HG03571 (cell line): ENCODE data around the gene ARRDC2.

Experiments used
- ATAC-seq: cut with Tn5 transposase; IDR thresholded peaks from one replicate; pipeline ENCODE4 v1.9.1; 2021; ENCODE audit not compliant: unreplicated experiment

ARRDC2 gene

GRCh38 chr19:18057557-18057956 lies 49.6 kb downstream of the ARRDC2 start:
- ATAC-seq: no peak

DNA sequence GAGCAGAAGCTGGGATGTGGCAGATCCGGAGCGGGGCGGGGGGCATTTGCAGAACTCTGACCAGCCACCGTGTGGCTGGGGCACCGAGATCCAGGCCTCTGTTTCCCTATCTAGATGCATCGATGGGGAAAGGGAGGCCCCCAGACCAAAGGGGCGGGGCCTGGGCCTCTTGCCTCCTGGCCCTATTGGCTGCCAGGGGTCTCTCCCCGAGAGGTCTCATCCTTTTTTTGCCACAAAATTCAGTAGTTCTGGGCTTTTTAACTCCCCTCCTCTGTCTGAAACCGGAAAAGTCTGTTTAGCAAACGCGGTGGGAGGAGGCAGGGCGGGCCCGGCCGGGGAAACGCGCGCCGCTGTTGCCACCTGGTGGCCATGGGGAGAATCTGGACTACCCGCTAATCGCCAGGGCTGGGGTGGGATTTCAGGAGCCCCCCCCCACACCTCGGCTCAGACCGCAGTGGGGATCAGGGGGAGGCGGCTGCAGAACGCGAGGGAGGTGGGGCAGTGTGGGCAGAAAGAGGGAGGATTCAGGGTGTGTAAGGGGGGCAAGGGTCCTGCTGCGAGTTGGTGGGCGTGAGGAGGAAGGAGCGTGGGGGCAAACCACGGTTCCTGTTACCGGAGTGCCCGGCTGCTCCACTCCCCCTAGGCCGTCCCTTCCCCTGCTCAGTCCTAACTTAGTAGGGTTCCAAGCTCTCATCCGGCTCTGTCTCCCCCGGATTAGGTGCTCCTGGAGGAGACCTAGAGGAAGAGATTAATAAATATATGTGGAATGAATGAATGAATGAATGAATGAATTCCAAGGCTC lies 50.4 kb downstream of the ARRDC2 start:
- ATAC-seq: no peak

- ATAC-seq: no peak
Observed at GRCh38 chr19:18059297-18059696, 51.3 kb downstream of the ARRDC2 start.

- ATAC-seq: no peak
Observed at GRCh38 chr19:18059902-18060301, 51.9 kb downstream of the ARRDC2 start.

DNA sequence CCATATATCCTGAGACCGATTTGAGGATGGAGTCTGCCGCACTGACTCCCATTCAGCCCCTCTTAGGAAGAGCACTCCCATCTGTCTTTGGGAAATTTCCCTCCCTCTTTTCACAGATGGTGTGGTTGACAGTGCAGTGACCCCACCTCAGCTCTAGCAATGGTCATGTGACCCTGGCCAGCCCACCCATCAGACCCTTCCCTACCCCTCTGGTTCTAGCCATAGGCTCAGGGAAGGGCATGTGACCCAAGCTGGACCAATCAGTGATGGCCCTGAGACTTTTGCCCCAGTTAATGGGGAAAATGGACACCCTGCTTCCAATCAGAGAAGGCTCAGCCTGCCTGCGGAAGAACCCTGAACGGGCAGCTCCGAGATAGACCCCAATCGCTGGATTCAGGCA lies 52.5 kb downstream of the ARRDC2 start:
- ATAC-seq: no peak

DNA sequence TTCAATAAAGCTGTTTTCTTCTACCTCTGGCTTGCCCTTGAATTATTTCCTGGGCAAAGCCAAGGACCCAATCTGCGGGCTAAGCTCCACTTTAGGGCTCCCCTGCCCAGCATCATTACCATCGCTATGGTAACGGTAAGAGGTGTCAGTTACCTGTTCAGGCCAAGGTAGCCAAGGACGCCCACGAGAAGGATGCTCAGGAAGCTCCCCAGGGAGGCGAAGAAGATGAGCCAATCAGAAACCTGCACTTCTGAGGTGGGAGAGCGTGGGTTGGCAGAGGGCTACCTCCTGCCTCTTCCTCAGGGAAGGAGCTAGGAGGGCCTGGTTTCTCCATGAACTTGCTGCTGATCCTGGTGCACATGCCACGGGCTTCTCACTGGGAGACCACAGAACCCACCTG lies 54.1 kb downstream of the ARRDC2 start:
- ATAC-seq: no peak

GRCh38 chr19:18063463-18063862 lies 55.5 kb downstream of the ARRDC2 start:
- no peak for ATAC-seq
